T-cell (primary cell): ENCODE data around the gene MME. TPM values are rescaled to one million over a fixed set of nuclear protein-coding genes. Genes with fewer than 3 reads are reported as not detected.

Experiments
- ATAC-seq, 4 experiments: fragments of 200-7000 bp in 3 of 4; fragments of 150-1000 bp in 1 of 4; cut with Tn5 transposase; replicated peaks in 1 of 4; 1 replicate in 3 of 4; 2 replicates in 1 of 4; pipeline ENCODE4 v1.10.0; 2021; ENCODE audit warnings: moderate library complexity in 3 of 4, mild to moderate bottlenecking in 2 of 4, moderate number of reproducible peaks in 1 of 4
- CTCF ChIA-PET, 2 donors: fragments of 300-600 bp; sonication (Branson Sonifier 250); formaldehyde crosslinking; loops; one replicate each; lab custom pipeline; 2022; ENCODE audit warnings: antibody characterized with exemption in 2 of 2; lab: Charles Lee
- POLR2A ChIA-PET, 2 donors: fragments of 300-600 bp; sonication (Branson Sonifier 250); formaldehyde crosslinking; loops; one replicate each; lab custom pipeline; 2022; ENCODE audit warnings: antibody characterized with exemption in 2 of 2; lab: Charles Lee
- DNase-seq, 35 experiments: peaks; one replicate each; pipeline versions ENCODE4 v3.0.0 to v3.0.0-alpha.2; 2013 to 2023
- H3K27ac ChIP-seq: one replicate; pipeline ENCODE4 v1.5.1; 2013; ENCODE audit warnings: low read length
- H3K27me3 ChIP-seq, 2 experiments: replicated peaks in 1 of 2; 1 replicate in 1 of 2; 2 replicates in 1 of 2; pipeline versions ENCODE4 v1.6.1 to v1.7.0; 2013; ENCODE audit warnings: low read length in 1 of 2, mixed read lengths in 1 of 2; ENCODE audit not compliant: control insufficient read depth in 2 of 2, insufficient read depth in 2 of 2; ENCODE audit errors: extremely low read depth in 1 of 2
- H3K36me3 ChIP-seq, 2 donors: 1 replicate in 1 of 2; 2 replicates in 1 of 2; pipeline versions ENCODE4 v1.6.1 to v1.7.0; 2013; ENCODE audit warnings: low read length in 1 of 2; ENCODE audit not compliant: control insufficient read depth in 2 of 2, insufficient read depth in 1 of 2; ENCODE audit errors: extremely low read depth in 1 of 2
- H3K4me1 ChIP-seq, 2 experiments: 1 replicate in 1 of 2; 2 replicates in 1 of 2; pipeline versions ENCODE4 v1.6.1 to v1.7.0; 2013; ENCODE audit warnings: low read length in 2 of 2, mixed read lengths in 1 of 2; ENCODE audit not compliant: insufficient read depth in 2 of 2, control insufficient read depth in 1 of 2; ENCODE audit errors: extremely low read depth in 1 of 2
- H3K4me3 ChIP-seq, 2 donors: 1 replicate in 1 of 2; 2 replicates in 1 of 2; pipeline versions ENCODE4 v1.5.1 to v1.7.0; 2013; ENCODE audit warnings: mild to moderate bottlenecking in 2 of 2, low read length in 1 of 2, moderate library complexity in 1 of 2; ENCODE audit not compliant: control insufficient read depth in 1 of 2; ENCODE audit errors: extremely low read depth in 1 of 2
- H3K9me3 ChIP-seq: 2 replicates; pipeline ENCODE4 v1.7.0; 2013
- H3K27ac Mint-ChIP-seq, 2 donors: one replicate each; pipeline ENCODE4 v1.8.0; 2020 to 2021; ENCODE audit warnings: mild to moderate bottlenecking in 2 of 2, mixed read lengths in 2 of 2
- H3K27me3 Mint-ChIP-seq, 2 donors: one replicate each; pipeline ENCODE4 v1.8.0; 2021 to 2022; ENCODE audit warnings: mixed read lengths in 2 of 2
- H3K36me3 Mint-ChIP-seq: one replicate; pipeline ENCODE4 v1.8.0; 2021; ENCODE audit warnings: mixed read lengths
- H3K4me1 Mint-ChIP-seq, 3 donors: one replicate each; pipeline ENCODE4 v1.8.0; 2020 to 2022; ENCODE audit warnings: mixed read lengths in 3 of 3, mild to moderate bottlenecking in 1 of 3
- H3K4me3 Mint-ChIP-seq, 3 donors: one replicate each; pipeline ENCODE4 v1.8.0; 2020 to 2022; ENCODE audit warnings: mild to moderate bottlenecking in 3 of 3, mixed read lengths in 3 of 3, moderate library complexity in 3 of 3
- H3K9me3 Mint-ChIP-seq, 3 donors: one replicate each; pipeline ENCODE4 v1.8.0; 2020 to 2022; ENCODE audit warnings: mixed read lengths in 3 of 3
- WGBS: methylation state at CpG from one replicate; pipeline ENCODE4 v1.1.5; 2013; ENCODE audit warnings: missing lambda C conversion rate; ENCODE audit not compliant: insufficient coverage; 5-methylcytosine and 5-hydroxymethylcytosine counted together
- total RNA-seq, 35 experiments: library from RNA in 6 of 35; stranded (reverse) in 6 of 35; fragments of 120-200 nt in 1 of 35; gene quantifications; one replicate each; pipeline versions ENCODE4 v1.2.1 to v1.2.4 and lab custom pipeline; 2013 to 2026

The MME gene
- total RNA-seq, 5 donors from 2014 or later (not counting 1 experiment from before 2014, with no cell fraction given), result 0.35 to 2.2 (median 0.93) TPM

GRCh38 chr3:155158346-155159037, 78.4 kb downstream of the MME start:
- Histone ChIP-seq H3K27me3 (no peaks in the 10 kb centered on the region), H3K4me3 (no peak overlapping the region), H3K36me3 (no peaks in the 10 kb centered on the region), H3K27ac (no peak overlapping the region), H3K9me3 (no peaks in the 10 kb centered on the region), H3K4me1 (no peaks in the 10 kb centered on the region)
- Mint-ChIP-seq H3K36me3 (no peaks in the 10 kb centered on the region), H3K4me1 (peaks cover 0 to 2% (median 0%) of the 10 kb centered on the region in 3 donors), H3K27ac (no peak overlapping the region), H3K27me3 (no peaks in the 10 kb centered on the region), H3K9me3 (no peaks in the 10 kb centered on the region), H3K4me3 (no peak overlapping the region)
- DNase-seq, result no peak
- no peak for ATAC-seq
- POLR2A ChIA-PET, result interaction anchor here in 1 of 2 donors (0.5 kb wide), 1 partner anchor 45 kb away, joined by 8 read pairs; no protein-coding TSS in a partner anchor
- CTCF ChIA-PET, result no interaction called here
- WGBS, result no CpG with 5 or more reads among the region's 9 CpGs

- no peaks in the 10 kb centered on the region for H3K27me3 Mint-ChIP-seq
- no peak for DNase-seq
- ATAC-seq, result no peak
- H3K4me3 Mint-ChIP-seq, result no peak overlapping the region
- Histone ChIP-seq H3K4me1 (no peaks in the 10 kb centered on the region), H3K27me3 (no peaks in the 10 kb centered on the region), H3K27ac (no peak overlapping the region), H3K9me3 (no peaks in the 10 kb centered on the region), H3K4me3 (no peak overlapping the region), H3K36me3 (no peaks in the 10 kb centered on the region)
- H3K9me3 Mint-ChIP-seq, result no peaks in the 10 kb centered on the region
- POLR2A ChIA-PET, result no interaction called here
- no peaks in the 10 kb centered on the region for H3K36me3 Mint-ChIP-seq
- H3K4me1 Mint-ChIP-seq, result no peaks in the 10 kb centered on the region
- CTCF ChIA-PET, result no interaction called here
- WGBS, result no CpG with 5 or more reads among the region's 2 CpGs
- H3K27ac Mint-ChIP-seq, result no peak overlapping the region
Measured at GRCh38 chr3:155159301-155159700, 79.2 kb downstream of the MME start.

- POLR2A ChIA-PET, result no interaction called here
- CTCF ChIA-PET, result no interaction called here
- H3K27ac ChIP-seq, result no peak overlapping the region
- H3K4me3 ChIP-seq, result no peak overlapping the region
- H3K27me3 ChIP-seq, result no peaks in the 10 kb centered on the region
- Mint-ChIP-seq H3K27ac (no peak overlapping the region), H3K27me3 (no peaks in the 10 kb centered on the region), H3K4me3 (no peak overlapping the region), H3K4me1 (no peaks in the 10 kb centered on the region), H3K9me3 (no peaks in the 10 kb centered on the region), H3K36me3 (no peaks in the 10 kb centered on the region)
- ATAC-seq (no peak), DNase-seq (no peak)
- H3K9me3 ChIP-seq, result no peaks in the 10 kb centered on the region
- H3K4me1 ChIP-seq, result no peaks in the 10 kb centered on the region
- WGBS, result 40% methylated on average over 1 of the region's 4 CpGs
- no peaks in the 10 kb centered on the region for H3K36me3 ChIP-seq
Measured at GRCh38 chr3:155161640-155162292, 81.6 kb downstream of the MME start.

GRCh38 chr3:155164306-155164705, 84.2 kb downstream of the MME start:
- H3K9me3 Mint-ChIP-seq, result peaks cover 0 to 3% (median 0%) of the 10 kb centered on the region in 3 donors
- H3K36me3 Mint-ChIP-seq, result no peaks in the 10 kb centered on the region
- ATAC-seq (no peak), DNase-seq (no peak)
- Histone ChIP-seq H3K36me3 (no peaks in the 10 kb centered on the region), H3K9me3 (no peaks in the 10 kb centered on the region), H3K27ac (no peak overlapping the region), H3K4me1 (no peaks in the 10 kb centered on the region), H3K4me3 (no peak overlapping the region), H3K27me3 (no peaks in the 10 kb centered on the region)
- no peaks in the 10 kb centered on the region for H3K4me1 Mint-ChIP-seq
- H3K27me3 Mint-ChIP-seq, result no peaks in the 10 kb centered on the region
- CTCF ChIA-PET, result no interaction called here
- H3K4me3 Mint-ChIP-seq, result no peak overlapping the region
- H3K27ac Mint-ChIP-seq, result no peak overlapping the region
- POLR2A ChIA-PET, result interaction anchor here in 1 of 2 donors (0.5 kb wide), 1 partner anchor 569 kb away, joined by 4 read pairs; no protein-coding TSS in a partner anchor

GRCh38 chr3:155166441-155166840, 86.3 kb downstream of the MME start:
- Histone ChIP-seq H3K4me1 (no peaks in the 10 kb centered on the region), H3K4me3 (no peak overlapping the region), H3K36me3 (no peaks in the 10 kb centered on the region), H3K27ac (no peak overlapping the region), H3K27me3 (no peaks in the 10 kb centered on the region), H3K9me3 (no peaks in the 10 kb centered on the region)
- ChIA-PET POLR2A (no interaction called here), CTCF (no interaction called here)
- H3K27ac Mint-ChIP-seq, result no peak overlapping the region
- ATAC-seq, result no peak
- no peaks in the 10 kb centered on the region for H3K4me1 Mint-ChIP-seq
- H3K36me3 Mint-ChIP-seq, result no peaks in the 10 kb centered on the region
- H3K9me3 Mint-ChIP-seq, result peaks cover 0 to 3% (median 0%) of the 10 kb centered on the region in 3 donors
- H3K27me3 Mint-ChIP-seq, result no peaks in the 10 kb centered on the region
- H3K4me3 Mint-ChIP-seq, result no peak overlapping the region
- no peak for DNase-seq
- WGBS, result no CpG with 5 or more reads among the region's 2 CpGs

- Histone ChIP-seq H3K27ac (no peak overlapping the region), H3K4me1 (no peaks in the 10 kb centered on the region), H3K27me3 (no peaks in the 10 kb centered on the region), H3K36me3 (no peaks in the 10 kb centered on the region), H3K9me3 (no peaks in the 10 kb centered on the region), H3K4me3 (no peak overlapping the region)
- ATAC-seq (no peak), DNase-seq (no peak)
- Mint-ChIP-seq H3K36me3 (no peaks in the 10 kb centered on the region), H3K4me3 (no peak overlapping the region), H3K4me1 (no peaks in the 10 kb centered on the region), H3K27me3 (no peaks in the 10 kb centered on the region), H3K9me3 (peaks cover 0 to 3% (median 0%) of the 10 kb centered on the region in 3 donors), H3K27ac (no peak overlapping the region)
- POLR2A ChIA-PET, result no interaction called here
- no CpG with 5 or more reads among the region's 2 CpGs for WGBS
- CTCF ChIA-PET, result no interaction called here
Measured at GRCh38 chr3:155169197-155169596, 89.1 kb downstream of the MME start.
